IMR-90 (cell line): Measurements from ENCODE around the gene ERP27. TPM values are rescaled to one million over a fixed set of nuclear protein-coding genes. Genes with fewer than 3 reads are reported as not detected.

Experiments used
- CEBPB ChIP-seq: IDR thresholded peaks from 2 replicates; pipeline ENCODE4 v1.6.1; 2012; ENCODE audit warnings: low read depth, low read length, improper control_type of control experiment
- FOS ChIP-seq: fragments of 150-350 bp; IDR thresholded peaks from 2 replicates; pipeline ENCODE4 v1.6.1; 2016; ENCODE audit warnings: low read depth, low read length
- MAZ ChIP-seq: IDR thresholded peaks from 2 replicates; pipeline ENCODE4 v1.6.1; 2012; ENCODE audit warnings: low read depth, mild to moderate bottlenecking, low read length, improper control_type of control experiment, moderate library complexity, borderline replicate concordance
- POLR2A ChIP-seq: IDR thresholded peaks from 2 replicates; pipeline ENCODE4 v1.6.1; 2012; ENCODE audit warnings: mild to moderate bottlenecking, low read depth, low read length
- polyA plus RNA-seq, 3 experiments: library from polyadenylated mRNA; depleted of rRNA; stranded (reverse); fragments of >200 nt; gene quantifications; 2 replicates each; pipeline ENCODE4 v1.2.3, GENCODE V29; 2012; ENCODE audit warnings: low replicate concordance in 1 of 3
- total RNA-seq: library from RNA; depleted of rRNA; stranded (reverse); fragments of >200 nt; gene quantifications from 2 replicates; pipeline ENCODE4 v1.2.3, GENCODE V29; 2012
- TF ChIP-seq, protein P1 (sequence below): conservative IDR thresholded peaks from 2 replicates; pipeline ENCODE4 v1.5.1; 2012; ENCODE audit warnings: mild to moderate bottlenecking, low read depth, low read length, improper control_type of control experiment

Gene ERP27
- total and polyA plus RNA-seq, 2 of the 4 experiments (the other 2 are of a cell fraction): not detected

GRCh38 chr12:14960548-14961465 is 22.5 kb upstream of the ERP27 start (continued):
- TF ChIP-seq MAZ: no peak
- no peak for TF ChIP-seq CEBPB
- TF ChIP-seq, protein P1, sequence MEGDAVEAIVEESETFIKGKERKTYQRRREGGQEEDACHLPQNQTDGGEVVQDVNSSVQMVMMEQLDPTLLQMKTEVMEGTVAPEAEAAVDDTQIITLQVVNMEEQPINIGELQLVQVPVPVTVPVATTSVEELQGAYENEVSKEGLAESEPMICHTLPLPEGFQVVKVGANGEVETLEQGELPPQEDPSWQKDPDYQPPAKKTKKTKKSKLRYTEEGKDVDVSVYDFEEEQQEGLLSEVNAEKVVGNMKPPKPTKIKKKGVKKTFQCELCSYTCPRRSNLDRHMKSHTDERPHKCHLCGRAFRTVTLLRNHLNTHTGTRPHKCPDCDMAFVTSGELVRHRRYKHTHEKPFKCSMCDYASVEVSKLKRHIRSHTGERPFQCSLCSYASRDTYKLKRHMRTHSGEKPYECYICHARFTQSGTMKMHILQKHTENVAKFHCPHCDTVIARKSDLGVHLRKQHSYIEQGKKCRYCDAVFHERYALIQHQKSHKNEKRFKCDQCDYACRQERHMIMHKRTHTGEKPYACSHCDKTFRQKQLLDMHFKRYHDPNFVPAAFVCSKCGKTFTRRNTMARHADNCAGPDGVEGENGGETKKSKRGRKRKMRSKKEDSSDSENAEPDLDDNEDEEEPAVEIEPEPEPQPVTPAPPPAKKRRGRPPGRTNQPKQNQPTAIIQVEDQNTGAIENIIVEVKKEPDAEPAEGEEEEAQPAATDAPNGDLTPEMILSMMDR: no peak
- TF ChIP-seq FOS: no peak
- TF ChIP-seq POLR2A: no peak
